ENCODE results near the gene PPM1K. TPM values are rescaled to one million over a fixed set of nuclear protein-coding genes. Genes with fewer than 3 reads are reported as not detected.

Gene PPM1K
- total and polyA plus RNA-seq, 2 experiments from 2014 or later = 9.1 to 12.0 TPM

DNA sequence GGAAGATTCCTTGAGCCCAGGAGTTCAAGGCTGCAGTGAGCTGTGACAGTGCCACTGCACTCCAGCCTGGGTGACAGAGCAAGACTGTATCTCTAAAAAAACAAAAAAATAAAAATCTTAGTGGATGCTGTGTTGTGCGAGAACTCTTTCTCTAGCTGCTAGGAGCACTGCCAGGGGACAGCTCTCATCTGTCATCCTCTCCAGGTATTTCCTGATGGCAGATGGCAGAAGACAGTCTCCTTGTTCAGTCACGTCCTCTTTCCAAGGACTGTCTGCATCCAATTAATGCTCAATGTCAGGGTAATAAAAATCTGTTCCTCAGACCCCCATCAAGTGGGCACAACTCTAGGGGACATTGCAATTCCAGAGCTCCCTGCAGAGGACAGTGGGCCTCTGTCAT, 29.2 kb downstream of the PPM1K start (continued):
- TF ChIP-seq, protein P1, sequence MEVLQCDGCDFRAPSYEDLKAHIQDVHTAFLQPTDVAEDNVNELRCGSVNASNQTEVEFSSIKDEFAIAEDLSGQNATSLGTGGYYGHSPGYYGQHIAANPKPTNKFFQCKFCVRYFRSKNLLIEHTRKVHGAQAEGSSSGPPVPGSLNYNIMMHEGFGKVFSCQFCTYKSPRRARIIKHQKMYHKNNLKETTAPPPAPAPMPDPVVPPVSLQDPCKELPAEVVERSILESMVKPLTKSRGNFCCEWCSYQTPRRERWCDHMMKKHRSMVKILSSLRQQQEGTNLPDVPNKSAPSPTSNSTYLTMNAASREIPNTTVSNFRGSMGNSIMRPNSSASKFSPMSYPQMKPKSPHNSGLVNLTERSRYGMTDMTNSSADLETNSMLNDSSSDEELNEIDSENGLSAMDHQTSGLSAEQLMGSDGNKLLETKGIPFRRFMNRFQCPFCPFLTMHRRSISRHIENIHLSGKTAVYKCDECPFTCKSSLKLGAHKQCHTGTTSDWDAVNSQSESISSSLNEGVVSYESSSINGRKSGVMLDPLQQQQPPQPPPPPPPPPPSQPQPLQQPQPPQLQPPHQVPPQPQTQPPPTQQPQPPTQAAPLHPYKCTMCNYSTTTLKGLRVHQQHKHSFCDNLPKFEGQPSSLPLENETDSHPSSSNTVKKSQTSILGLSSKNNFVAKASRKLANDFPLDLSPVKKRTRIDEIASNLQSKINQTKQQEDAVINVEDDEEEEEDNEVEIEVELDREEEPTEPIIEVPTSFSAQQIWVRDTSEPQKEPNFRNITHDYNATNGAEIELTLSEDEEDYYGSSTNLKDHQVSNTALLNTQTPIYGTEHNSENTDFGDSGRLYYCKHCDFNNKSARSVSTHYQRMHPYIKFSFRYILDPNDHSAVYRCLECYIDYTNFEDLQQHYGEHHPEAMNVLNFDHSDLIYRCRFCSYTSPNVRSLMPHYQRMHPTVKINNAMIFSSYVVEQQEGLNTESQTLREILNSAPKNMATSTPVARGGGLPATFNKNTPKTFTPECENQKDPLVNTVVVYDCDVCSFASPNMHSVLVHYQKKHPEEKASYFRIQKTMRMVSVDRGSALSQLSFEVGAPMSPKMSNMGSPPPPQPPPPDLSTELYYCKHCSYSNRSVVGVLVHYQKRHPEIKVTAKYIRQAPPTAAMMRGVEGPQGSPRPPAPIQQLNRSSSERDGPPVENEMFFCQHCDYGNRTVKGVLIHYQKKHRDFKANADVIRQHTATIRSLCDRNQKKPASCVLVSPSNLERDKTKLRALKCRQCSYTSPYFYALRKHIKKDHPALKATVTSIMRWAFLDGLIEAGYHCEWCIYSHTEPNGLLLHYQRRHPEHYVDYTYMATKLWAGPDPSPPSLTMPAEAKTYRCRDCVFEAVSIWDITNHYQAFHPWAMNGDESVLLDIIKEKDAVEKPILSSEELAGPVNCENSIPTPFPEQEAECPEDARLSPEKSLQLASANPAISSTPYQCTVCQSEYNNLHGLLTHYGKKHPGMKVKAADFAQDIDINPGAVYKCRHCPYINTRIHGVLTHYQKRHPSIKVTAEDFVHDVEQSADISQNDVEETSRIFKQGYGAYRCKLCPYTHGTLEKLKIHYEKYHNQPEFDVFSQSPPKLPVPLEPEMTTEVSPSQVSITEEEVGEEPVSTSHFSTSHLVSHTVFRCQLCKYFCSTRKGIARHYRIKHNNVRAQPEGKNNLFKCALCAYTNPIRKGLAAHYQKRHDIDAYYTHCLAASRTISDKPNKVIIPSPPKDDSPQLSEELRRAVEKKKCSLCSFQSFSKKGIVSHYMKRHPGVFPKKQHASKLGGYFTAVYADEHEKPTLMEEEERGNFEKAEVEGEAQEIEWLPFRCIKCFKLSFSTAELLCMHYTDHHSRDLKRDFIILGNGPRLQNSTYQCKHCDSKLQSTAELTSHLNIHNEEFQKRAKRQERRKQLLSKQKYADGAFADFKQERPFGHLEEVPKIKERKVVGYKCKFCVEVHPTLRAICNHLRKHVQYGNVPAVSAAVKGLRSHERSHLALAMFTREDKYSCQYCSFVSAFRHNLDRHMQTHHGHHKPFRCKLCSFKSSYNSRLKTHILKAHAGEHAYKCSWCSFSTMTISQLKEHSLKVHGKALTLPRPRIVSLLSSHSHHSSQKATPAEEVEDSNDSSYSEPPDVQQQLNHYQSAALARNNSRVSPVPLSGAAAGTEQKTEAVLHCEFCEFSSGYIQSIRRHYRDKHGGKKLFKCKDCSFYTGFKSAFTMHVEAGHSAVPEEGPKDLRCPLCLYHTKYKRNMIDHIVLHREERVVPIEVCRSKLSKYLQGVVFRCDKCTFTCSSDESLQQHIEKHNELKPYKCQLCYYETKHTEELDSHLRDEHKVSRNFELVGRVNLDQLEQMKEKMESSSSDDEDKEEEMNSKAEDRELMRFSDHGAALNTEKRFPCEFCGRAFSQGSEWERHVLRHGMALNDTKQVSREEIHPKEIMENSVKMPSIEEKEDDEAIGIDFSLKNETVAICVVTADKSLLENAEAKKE (CRISPR knock-in tag; IDR thresholded peaks at IDR 0.05) = no peak
- TF ChIP-seq CREB1 (CRISPR knock-in tag; IDR thresholded peaks at IDR 0.05; ENCODE audit: low read depth) (no peak), STAT1 (IDR thresholded peaks at IDR 0.05; ENCODE audit: unreplicated experiment) (no peak), ZNF114 (CRISPR knock-in tag; IDR thresholded peaks at IDR 0.05) (no peak), EZH2phosphoT487 (IDR thresholded peaks at IDR 0.05; ENCODE audit: unreplicated experiment) (no peak), POLR2AphosphoS5 (IDR thresholded peaks at IDR 0.05; ENCODE audit: low read depth) (no peak), NANOG (IDR thresholded peaks at IDR 0.05; ENCODE audit: borderline replicate concordance) (no peak)
- TF ChIP-seq, protein P2, sequence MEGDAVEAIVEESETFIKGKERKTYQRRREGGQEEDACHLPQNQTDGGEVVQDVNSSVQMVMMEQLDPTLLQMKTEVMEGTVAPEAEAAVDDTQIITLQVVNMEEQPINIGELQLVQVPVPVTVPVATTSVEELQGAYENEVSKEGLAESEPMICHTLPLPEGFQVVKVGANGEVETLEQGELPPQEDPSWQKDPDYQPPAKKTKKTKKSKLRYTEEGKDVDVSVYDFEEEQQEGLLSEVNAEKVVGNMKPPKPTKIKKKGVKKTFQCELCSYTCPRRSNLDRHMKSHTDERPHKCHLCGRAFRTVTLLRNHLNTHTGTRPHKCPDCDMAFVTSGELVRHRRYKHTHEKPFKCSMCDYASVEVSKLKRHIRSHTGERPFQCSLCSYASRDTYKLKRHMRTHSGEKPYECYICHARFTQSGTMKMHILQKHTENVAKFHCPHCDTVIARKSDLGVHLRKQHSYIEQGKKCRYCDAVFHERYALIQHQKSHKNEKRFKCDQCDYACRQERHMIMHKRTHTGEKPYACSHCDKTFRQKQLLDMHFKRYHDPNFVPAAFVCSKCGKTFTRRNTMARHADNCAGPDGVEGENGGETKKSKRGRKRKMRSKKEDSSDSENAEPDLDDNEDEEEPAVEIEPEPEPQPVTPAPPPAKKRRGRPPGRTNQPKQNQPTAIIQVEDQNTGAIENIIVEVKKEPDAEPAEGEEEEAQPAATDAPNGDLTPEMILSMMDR (conservative IDR thresholded peaks at IDR 0.05; ENCODE audit: low read depth in 2 of 2) = no peak

DNA sequence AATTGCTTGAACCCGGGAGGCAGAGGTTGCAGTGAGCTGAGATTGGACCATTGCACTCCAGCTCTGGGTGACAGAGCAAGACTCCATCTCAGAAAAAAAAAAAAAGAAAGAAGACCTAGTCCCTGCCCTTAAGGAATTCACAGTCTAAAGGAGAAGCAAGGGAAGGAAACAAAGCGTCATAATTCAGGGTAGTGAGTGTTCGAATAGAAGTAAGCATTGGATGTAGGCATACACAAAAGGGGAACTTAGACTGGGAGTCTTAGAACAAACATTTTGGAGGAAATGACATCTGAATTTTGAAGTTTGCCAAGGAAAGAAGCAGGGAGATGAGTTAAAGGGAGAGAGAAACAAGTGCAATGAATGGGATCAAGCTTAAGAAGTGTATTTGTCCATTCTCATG, 32.4 kb downstream of the PPM1K start:
- Histone ChIP-seq H3K4me3 (no peak overlapping the region), H2AFZ (no peak overlapping the region), H3K9me2 (ENCODE audit: insufficient read depth) (no peaks in the 10 kb centered on the region), H3F3A (replicated peaks; ENCODE audit: low read depth) (no peaks in the 10 kb centered on the region), H3K79me2 (replicated peaks; ENCODE audit: insufficient read depth) (no peaks in the 10 kb centered on the region), H4K20me1 (replicated peaks; ENCODE audit: insufficient read depth) (no peaks in the 10 kb centered on the region), H3K4me2 (no peak overlapping the region), H3K4me1 (ENCODE audit: insufficient read depth) (no peaks in the 10 kb centered on the region), H3K27ac (ENCODE audit: low read depth) (no peak overlapping the region), H3K27me3 (ENCODE audit: insufficient read depth) (no peaks in the 10 kb centered on the region), H3K36me3 (ENCODE audit: insufficient read depth) (no peaks in the 10 kb centered on the region)
- Mint-ChIP-seq H3K27ac (no peak overlapping the region), H3K4me3 (no peak overlapping the region), H3K9me3 (no peaks in the 10 kb centered on the region), H3K27me3 (ENCODE audit: insufficient read depth, low read depth, poor library complexity) (peaks cover 4% of the 10 kb centered on the region), H3K4me1 (no peaks in the 10 kb centered on the region), H3K36me3 (ENCODE audit: low read depth) (no peaks in the 10 kb centered on the region)
- ATAC-seq (no peak), DNase-seq (ENCODE audit: low spot score) (peak; percentile 8)
- TF ChIP-seq ZNF114 (CRISPR knock-in tag; IDR thresholded peaks at IDR 0.05) (no peak), CREB1 (CRISPR knock-in tag; IDR thresholded peaks at IDR 0.05; ENCODE audit: low read depth) (no peak), ZNF331 (CRISPR knock-in tag; IDR thresholded peaks at IDR 0.05; ENCODE audit: low read depth) (no peak)
- TF ChIP-seq, protein P1 (CRISPR knock-in tag; IDR thresholded peaks at IDR 0.05) = no peak

Measured in GM23338 (cell line).